HUES6 (cell line): Measurements from ENCODE around the gene MYLIP.

ENCODE experiments used
- H3K27ac ChIP-seq: 2 replicates; pipeline ENCODE4 v1.7.0; 2013; ENCODE audit warnings: low read depth, mild to moderate bottlenecking, low read length, inconsistent platforms
- H3K27me3 ChIP-seq: 2 replicates; pipeline ENCODE4 v1.6.1; 2013; ENCODE audit warnings: low read length; ENCODE audit not compliant: control insufficient read depth, insufficient read depth
- H3K36me3 ChIP-seq: 2 replicates; pipeline ENCODE4 v1.6.1; 2013; ENCODE audit warnings: low read length; ENCODE audit not compliant: control insufficient read depth, insufficient read depth
- H3K4me1 ChIP-seq: 2 replicates; pipeline ENCODE4 v1.6.1; 2013; ENCODE audit warnings: low read length; ENCODE audit not compliant: control insufficient read depth, insufficient read depth
- H3K4me3 ChIP-seq: 2 replicates; pipeline ENCODE4 v1.5.1; 2013; ENCODE audit warnings: low read depth, low read length
- H3K9ac ChIP-seq: one replicate; pipeline ENCODE4 v1.6.1; 2013; ENCODE audit warnings: mild to moderate bottlenecking, low read length
- H3K9me3 ChIP-seq: 2 replicates; pipeline ENCODE4 v1.6.1; 2013; ENCODE audit warnings: low read depth, low read length; ENCODE audit not compliant: control insufficient read depth, insufficient read depth

The MYLIP gene

DNA sequence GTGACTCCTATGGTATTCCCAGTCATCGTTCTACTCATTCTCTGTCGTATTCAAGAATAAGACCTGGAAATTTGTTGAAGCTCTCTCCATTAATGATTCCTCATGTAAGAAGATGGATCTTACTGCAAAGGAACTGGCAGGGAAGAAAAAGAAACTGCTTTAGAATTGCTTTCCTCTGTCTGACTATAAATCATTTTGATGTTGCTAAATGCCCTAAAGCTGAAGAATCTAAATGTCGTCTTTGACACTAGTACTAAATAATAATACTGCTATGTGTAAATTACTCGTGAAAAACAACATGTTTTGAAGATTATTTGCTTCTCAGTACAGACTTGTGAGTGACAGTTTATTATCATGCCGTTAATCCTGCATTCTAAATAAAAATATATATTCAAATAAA is 20.5 kb upstream of the MYLIP start:
- H3K9me3 ChIP-seq, result no peaks in the 10 kb centered on the region
- no peaks in the 10 kb centered on the region for H3K36me3 ChIP-seq
- H3K4me1 ChIP-seq, result no peaks in the 10 kb centered on the region
- H3K9ac ChIP-seq, result no peak overlapping the region
- no peaks in the 10 kb centered on the region for H3K27me3 ChIP-seq
- no peak overlapping the region for H3K27ac ChIP-seq
- no peak overlapping the region for H3K4me3 ChIP-seq

GRCh38 chr6:16108921-16109658 is 19.8 kb upstream of the MYLIP start:
- H3K27ac ChIP-seq, result no peak overlapping the region
- no peaks in the 10 kb centered on the region for H3K36me3 ChIP-seq
- no peak overlapping the region for H3K9ac ChIP-seq
- H3K4me3 ChIP-seq, result no peak overlapping the region
- H3K4me1 ChIP-seq, result no peaks in the 10 kb centered on the region
- H3K27me3 ChIP-seq, result no peaks in the 10 kb centered on the region
- no peaks in the 10 kb centered on the region for H3K9me3 ChIP-seq

GRCh38 chr6:16109659-16110305 is 19.1 kb upstream of the MYLIP start:
- Histone ChIP-seq H3K4me3 (no peak overlapping the region), H3K27ac (no peak overlapping the region), H3K36me3 (no peaks in the 10 kb centered on the region), H3K27me3 (no peaks in the 10 kb centered on the region), H3K9me3 (no peaks in the 10 kb centered on the region), H3K9ac (no peak overlapping the region), H3K4me1 (no peaks in the 10 kb centered on the region)

- Histone ChIP-seq H3K9me3 (no peaks in the 10 kb centered on the region), H3K4me1 (no peaks in the 10 kb centered on the region), H3K4me3 (no peak overlapping the region), H3K27ac (no peak overlapping the region), H3K27me3 (no peaks in the 10 kb centered on the region), H3K36me3 (no peaks in the 10 kb centered on the region), H3K9ac (no peak overlapping the region)
Measured at GRCh38 chr6:16118825-16119224, 10.1 kb upstream of the MYLIP start.

- Histone ChIP-seq H3K36me3 (no peaks in the 10 kb centered on the region), H3K4me1 (no peaks in the 10 kb centered on the region), H3K4me3 (no peak overlapping the region), H3K27me3 (no peaks in the 10 kb centered on the region), H3K27ac (no peak overlapping the region), H3K9ac (no peak overlapping the region), H3K9me3 (no peaks in the 10 kb centered on the region)
Measured at GRCh38 chr6:16121339-16121738, 7.5 kb upstream of the MYLIP start.

- Histone ChIP-seq H3K4me3 (no peak overlapping the region), H3K9ac (no peak overlapping the region), H3K27ac (no peak overlapping the region)
Measured at GRCh38 chr6:16122197-16122596, 6.7 kb upstream of the MYLIP start.

GRCh38 chr6:16124198-16125180 is 4.4 kb upstream of the MYLIP start:
- H3K36me3 ChIP-seq, result no peaks in the 10 kb centered on the region
- H3K9me3 ChIP-seq, result no peaks in the 10 kb centered on the region
- H3K4me1 ChIP-seq, result no peaks in the 10 kb centered on the region
- H3K27me3 ChIP-seq, result no peaks in the 10 kb centered on the region
- H3K9ac ChIP-seq, result no peak overlapping the region
- H3K27ac ChIP-seq, result no peak overlapping the region
- H3K4me3 ChIP-seq, result no peak overlapping the region

More at GRCh38 chr6:16122197-16122596, 6.7 kb upstream of the MYLIP start:
- H3K4me1 ChIP-seq, result no peaks in the 10 kb centered on the region
- no peaks in the 10 kb centered on the region for H3K36me3 ChIP-seq
- H3K27me3 ChIP-seq, result no peaks in the 10 kb centered on the region
- no peaks in the 10 kb centered on the region for H3K9me3 ChIP-seq

- H3K27ac ChIP-seq, result no peak overlapping the region
- 0 out of 2 replicates have a peak, but pooled peaks cover 3% of the 10 kb centered on the region for H3K27me3 ChIP-seq
- H3K9me3 ChIP-seq, result no peaks in the 10 kb centered on the region
- H3K9ac ChIP-seq, result no peak overlapping the region
- H3K36me3 ChIP-seq, result no peaks in the 10 kb centered on the region; the same call in 1 of the 2 replicates
- peaks cover 7% of the 10 kb centered on the region for H3K4me1 ChIP-seq
- H3K4me3 ChIP-seq, result no peak overlapping the region
Measured at GRCh38 chr6:16126056-16126455, 2.8 kb upstream of the MYLIP start.

DNA sequence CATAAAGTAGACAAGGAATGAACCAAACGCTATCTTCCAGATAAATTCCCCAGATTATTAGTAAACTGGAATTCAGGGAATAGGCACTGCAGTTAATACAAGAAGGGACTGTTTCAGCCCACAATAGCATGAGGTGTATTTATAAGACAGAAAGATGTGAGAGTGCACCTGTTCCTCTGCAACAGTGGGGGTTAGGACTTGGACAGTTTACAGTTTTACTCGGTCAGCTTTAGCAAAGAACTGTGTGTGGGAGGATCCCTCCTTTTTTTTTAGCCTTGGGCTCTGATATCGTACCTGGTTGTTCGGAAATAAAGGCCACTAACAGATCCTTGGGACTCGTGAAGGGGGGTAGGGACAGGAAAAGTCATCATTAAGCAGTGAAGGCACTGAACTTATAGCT is 2.0 kb upstream of the MYLIP start:
- no peaks in the 10 kb centered on the region for H3K9me3 ChIP-seq
- H3K27me3 ChIP-seq, result 0 out of 2 replicates have a peak, but pooled peaks cover 3% of the 10 kb centered on the region
- no peaks in the 10 kb centered on the region; the same call in 1 of the 2 replicates for H3K36me3 ChIP-seq
- H3K4me1 ChIP-seq, result peaks cover 12% of the 10 kb centered on the region
- no peak overlapping the region for H3K4me3 ChIP-seq
- H3K27ac ChIP-seq, result no peak overlapping the region
- H3K9ac ChIP-seq, result no peak overlapping the region

DNA sequence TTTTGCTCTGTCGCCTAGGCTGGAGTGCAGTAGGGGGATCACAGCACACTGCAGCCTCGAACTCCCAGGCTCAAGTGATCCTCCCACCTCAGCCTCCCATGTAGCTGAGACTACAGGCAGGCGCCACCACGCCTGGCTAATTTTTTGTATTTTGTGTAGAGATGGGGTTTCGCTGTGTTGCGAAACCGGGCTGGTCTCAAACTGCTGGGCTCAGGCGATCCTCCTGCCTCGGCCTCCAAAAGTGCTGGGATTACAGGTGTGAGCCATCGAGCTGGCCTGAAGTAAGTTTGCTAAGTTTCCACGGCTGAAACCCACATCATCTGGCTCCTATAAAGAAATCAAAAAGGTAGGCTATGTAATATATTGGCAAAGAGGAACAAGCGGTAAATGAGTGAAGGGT is 1.4 kb upstream of the MYLIP start:
- Histone ChIP-seq H3K27ac (no peak overlapping the region), H3K9ac (no peak overlapping the region), H3K4me3 (no peak overlapping the region)

More for the DNA sequence above, 1.4 kb upstream of the MYLIP start:
- no peaks in the 10 kb centered on the region; the same call in 1 of the 2 replicates for H3K36me3 ChIP-seq
- 0 out of 2 replicates have a peak, but pooled peaks cover 3% of the 10 kb centered on the region for H3K27me3 ChIP-seq
- H3K9me3 ChIP-seq, result no peaks in the 10 kb centered on the region
- peaks cover 12% of the 10 kb centered on the region for H3K4me1 ChIP-seq
